Fibroblast of the aortic adventitia (primary cell): Measurements from ENCODE around the gene SIK1. TPM values are rescaled to one million over a fixed set of nuclear protein-coding genes. Genes with fewer than 3 reads are reported as not detected.
"Not testable (repeated sequence)": the region's sequence is repeated elsewhere in the genome, so short reads cannot be mapped to it uniquely, and the experiment has no call there.

ENCODE experiments used
- DNase-seq: peaks from one replicate; pipeline ENCODE4 v3.0.0-alpha.2; 2010; ENCODE audit warnings: low read depth
- H3K4me3 ChIP-seq: 2 replicates; pipeline ENCODE4 v1.5.1; 2011; ENCODE audit warnings: low read depth, mild to moderate bottlenecking, control low read depth, low read length, moderate library complexity
- CTCF ChIP-seq: IDR thresholded peaks from 2 replicates; pipeline ENCODE4 v1.5.1; 2011; ENCODE audit warnings: mild to moderate bottlenecking, low read length, control low read depth, inconsistent platforms; ENCODE audit not compliant: insufficient read depth
- total RNA-seq: library from RNA; depleted of rRNA; stranded (reverse); fragments of >200 nt; gene quantifications from 2 replicates; pipeline ENCODE4 v1.2.3, GENCODE V29; 2012; ENCODE audit warnings: low replicate concordance

SIK1 gene
- total RNA-seq, 1 donor = 4.4 TPM

- DNase-seq, H3K4me3 ChIP-seq: not testable (repeated sequence)
These were observed 25.8 kb downstream of the SIK1 start for GRCh38 chr21:43401125-43401524.

- not testable (repeated sequence) for H3K4me3 ChIP-seq, DNase-seq
These were observed 27.3 kb downstream of the SIK1 start for GRCh38 chr21:43399595-43400015.

- DNase-seq, H3K4me3 ChIP-seq: not testable (repeated sequence)
These were observed 27.8 kb downstream of the SIK1 start for GRCh38 chr21:43399136-43399535.

GRCh38 chr21:43398533-43398932, 28.4 kb downstream of the SIK1 start:
- DNase-seq = not testable (repeated sequence)

GRCh38 chr21:43398000-43398399, 28.9 kb downstream of the SIK1 start:
- not testable (repeated sequence) for H3K4me3 ChIP-seq, DNase-seq

More at GRCh38 chr21:43398533-43398932, 28.4 kb downstream of the SIK1 start:
- not testable (repeated sequence) for H3K4me3 ChIP-seq

GRCh38 chr21:43397439-43397808, 29.5 kb downstream of the SIK1 start:
- not testable (repeated sequence) for H3K4me3 ChIP-seq, DNase-seq

- not testable (repeated sequence) for H3K4me3 ChIP-seq, DNase-seq
These were observed 30.0 kb downstream of the SIK1 start for GRCh38 chr21:43396788-43397438.

- not testable (repeated sequence) for DNase-seq, H3K4me3 ChIP-seq
These were observed 43.6 kb downstream of the SIK1 start for GRCh38 chr21:43383351-43383750.

- DNase-seq, H3K4me3 ChIP-seq: not testable (repeated sequence)
These were observed 44.0 kb downstream of the SIK1 start for GRCh38 chr21:43382902-43383301.

GRCh38 chr21:43380852-43381533, 45.9 kb downstream of the SIK1 start:
- H3K4me3 ChIP-seq, DNase-seq: not testable (repeated sequence)

GRCh38 chr21:43380337-43380736, 46.6 kb downstream of the SIK1 start:
- H3K4me3 ChIP-seq, DNase-seq: not testable (repeated sequence)

GRCh38 chr21:43379626-43380122, 47.3 kb downstream of the SIK1 start:
- H3K4me3 ChIP-seq, DNase-seq: not testable (repeated sequence)

GRCh38 chr21:43376478-43376882, 50.5 kb downstream of the SIK1 start:
- no peak for DNase-seq
- H3K4me3 ChIP-seq = no peak overlapping the region
- no peak for TF ChIP-seq CTCF
